Testis (tissue), 2 donors: ENCODE data around the gene GAB4.

Experiments
- CTCF ChIP-seq, 3 experiments: fragments of 450-650 bp in 2 of 3; fragments of 200-600 bp in 1 of 3; sonication (generic) in 1 of 3; IDR thresholded peaks; one replicate each; pipeline ENCODE4 v1.5.1; 2016 to 2019; ENCODE audit warnings: antibody characterized with exemption in 3 of 3, mild to moderate bottlenecking in 2 of 3, moderate library complexity in 1 of 3
- POLR2A ChIP-seq: fragments of 450-650 bp; IDR thresholded peaks from one replicate; pipeline ENCODE4 v1.6.1; 2017; ENCODE audit warnings: antibody characterized with exemption, mild to moderate bottlenecking, moderate library complexity

GRCh38 chr22:16955678-16956210 is 52.3 kb downstream of the GAB4 start:
- no peak for TF ChIP-seq CTCF (IDR thresholded peaks at IDR 0.05)
- TF ChIP-seq POLR2A = no peak
